NCI-H1417 treated with DMSO at 0.1 percent for 48 hours (cell line): Measurements from ENCODE around the gene SPATA33.
"Not testable (repeated sequence)": the region's sequence is repeated elsewhere in the genome, so short reads cannot be mapped to it uniquely, and the experiment has no call there.

Source experiments
- DNase-seq: peaks from one replicate; lab custom pipeline; 2025; lab: John Stamatoyannopoulos, UW

The SPATA33 gene

DNA sequence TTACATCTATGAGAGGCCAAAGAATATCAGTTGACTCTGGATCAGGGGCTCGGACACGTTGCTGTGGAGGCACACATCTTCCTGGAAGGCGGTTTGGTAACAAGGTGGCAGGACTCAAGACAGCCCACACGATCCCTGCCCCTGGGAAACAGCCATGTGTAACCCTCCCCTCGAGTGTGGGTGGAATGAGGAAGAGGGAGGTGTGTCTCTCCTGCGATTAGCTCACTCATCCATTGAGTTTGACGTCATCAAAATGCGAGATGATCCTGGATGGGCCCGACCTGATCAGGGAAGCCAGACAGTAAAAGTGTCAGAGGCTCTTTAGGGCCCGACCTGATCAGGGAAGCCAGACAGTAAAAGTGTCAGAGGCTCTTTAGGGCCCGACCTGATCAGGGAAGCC is 6.6 kb downstream of the SPATA33 start:
- DNase-seq: not testable (repeated sequence)

DNA sequence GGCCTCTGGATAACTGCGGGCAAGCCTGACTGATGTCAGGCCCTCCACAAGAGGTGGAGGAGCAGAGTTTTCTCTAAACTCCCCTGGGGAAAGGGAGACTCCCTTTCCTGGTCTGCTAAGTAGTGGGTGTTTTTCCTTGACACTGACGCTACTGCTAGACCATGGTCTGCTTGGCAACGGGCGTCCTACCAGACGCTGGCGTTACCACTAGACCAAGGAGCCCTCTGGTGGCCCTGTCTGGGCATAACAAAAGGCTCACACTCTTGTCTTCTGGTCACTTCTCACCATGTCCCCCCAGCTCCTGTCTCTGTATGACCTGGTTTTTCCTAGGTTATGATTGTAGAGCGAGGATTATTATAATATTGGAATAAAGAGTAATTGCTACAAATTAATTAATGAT is 9.4 kb downstream of the SPATA33 start:
- not testable (repeated sequence) for DNase-seq

DNA sequence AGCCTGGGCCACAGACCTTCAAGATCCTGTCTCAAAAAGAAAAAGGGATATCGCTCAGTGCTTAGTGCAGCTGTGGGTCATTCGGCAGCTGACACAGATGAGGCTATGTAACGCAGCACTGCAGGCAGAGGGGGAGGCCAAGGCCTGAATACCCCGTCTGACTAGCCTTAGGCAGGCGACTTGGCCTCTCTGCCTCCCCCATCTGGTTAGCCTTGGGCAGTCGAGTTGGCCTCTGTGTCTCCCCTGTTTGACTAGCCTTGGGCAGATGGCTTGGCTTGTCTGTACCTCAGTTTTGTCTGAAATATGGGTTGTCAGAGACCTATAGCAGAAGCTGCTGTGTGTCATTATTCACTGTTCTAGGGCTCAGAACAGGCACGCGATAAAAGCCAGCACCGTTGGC is 10.0 kb downstream of the SPATA33 start:
- no peak for DNase-seq

DNA sequence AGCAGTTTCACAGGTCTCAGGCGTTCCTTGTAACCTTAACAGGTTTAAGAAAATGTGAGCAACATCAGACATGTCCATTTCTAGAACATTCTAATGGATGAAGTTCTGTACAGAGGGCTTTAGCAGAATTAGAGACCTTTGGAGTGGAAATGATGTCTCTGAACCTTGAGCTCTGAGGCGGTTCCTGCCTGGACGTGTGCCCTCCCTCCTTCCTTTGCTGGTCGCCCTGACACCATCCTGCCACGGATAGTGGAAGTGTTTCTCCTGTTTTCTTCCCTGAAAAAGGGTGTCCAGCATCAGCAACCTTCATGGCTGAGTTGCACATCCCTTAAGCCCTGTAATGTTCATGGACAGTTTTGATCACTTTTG is 11.1 kb downstream of the SPATA33 start:
- DNase-seq: no peak

DNA sequence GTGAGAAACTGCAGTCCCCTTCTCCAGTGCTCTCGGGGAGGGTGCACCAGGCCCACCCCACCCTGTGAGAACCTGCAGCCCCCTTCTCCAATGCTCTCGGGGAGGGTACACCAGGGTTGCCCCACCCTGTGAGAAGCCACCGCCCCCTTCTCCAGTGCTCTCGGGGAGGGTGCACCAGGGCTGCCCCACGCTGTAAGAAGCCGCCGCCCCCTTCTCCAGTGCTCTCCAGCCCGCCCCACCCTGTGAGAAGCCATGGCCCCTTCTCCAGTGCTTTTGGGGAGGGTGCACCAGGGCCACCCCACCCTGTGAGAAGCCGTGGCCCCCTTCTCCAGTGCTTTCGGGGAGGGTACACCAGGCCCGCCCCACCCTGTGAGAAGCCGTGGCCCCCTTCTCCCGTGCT is 12.1 kb downstream of the SPATA33 start:
- no peak for DNase-seq

DNA sequence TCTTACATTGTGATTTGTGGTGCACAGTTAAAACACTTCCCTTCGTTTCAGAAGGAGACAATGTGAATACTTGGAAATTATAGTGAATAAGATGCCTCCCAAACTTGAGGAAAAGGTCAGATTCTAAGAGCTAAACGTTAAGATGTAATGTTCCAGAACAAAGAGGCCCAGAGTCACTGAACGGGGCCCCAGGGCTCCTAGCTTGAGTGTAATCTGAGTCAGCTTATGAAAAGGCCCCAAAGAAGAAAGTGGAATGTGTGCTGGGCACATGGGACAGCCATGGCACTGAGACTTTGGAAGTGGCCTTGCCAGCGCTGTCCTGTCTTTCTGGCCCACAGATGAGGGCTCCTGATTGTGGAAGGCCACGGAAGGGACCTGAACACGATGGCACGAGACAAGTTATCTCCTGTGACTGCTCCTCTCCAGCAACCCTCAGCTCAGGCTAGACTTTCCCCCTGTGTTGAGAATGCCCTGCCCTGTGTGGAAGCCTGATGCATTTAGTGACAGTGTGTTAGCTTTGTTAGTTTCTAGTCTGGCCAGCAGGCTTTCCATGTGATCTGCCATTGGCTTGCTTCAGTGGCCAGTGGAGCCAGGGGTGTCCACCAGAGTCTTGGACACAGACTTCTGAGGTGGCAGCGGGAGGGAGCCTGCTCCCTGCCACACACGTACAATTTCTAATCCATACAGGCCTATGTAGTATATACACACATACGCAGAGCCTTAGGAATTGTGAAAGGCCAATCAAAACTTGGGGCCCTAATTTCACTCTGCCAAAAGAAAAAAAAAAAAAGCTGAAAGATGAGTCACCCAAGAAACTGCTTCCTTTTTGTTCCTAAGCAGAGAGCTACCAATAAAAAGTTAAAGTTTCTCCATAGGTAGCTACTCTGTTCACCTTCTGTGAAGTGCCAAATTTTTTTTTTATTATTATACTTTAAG is 13.1 kb downstream of the SPATA33 start:
- DNase-seq: no peak

DNA sequence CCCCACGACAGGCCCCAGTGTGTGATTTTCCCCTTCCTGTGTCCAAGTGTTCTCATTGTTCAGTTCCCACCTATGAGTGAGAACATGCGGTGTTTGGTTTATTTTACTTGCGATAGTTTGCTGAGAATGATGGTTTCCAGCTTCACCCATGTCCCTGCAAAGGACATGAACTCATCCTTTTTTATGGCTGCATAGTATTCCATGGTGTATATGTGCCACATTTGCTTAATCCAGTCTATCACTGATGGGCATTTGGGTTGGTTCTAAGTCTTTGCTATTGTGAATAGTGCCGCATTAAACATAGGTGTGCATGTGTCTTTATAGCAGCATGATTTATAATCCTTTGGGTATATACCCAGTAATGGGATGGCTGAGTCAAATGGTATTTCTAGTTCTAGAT is 13.9 kb downstream of the SPATA33 start:
- DNase-seq: not testable (repeated sequence)

DNA sequence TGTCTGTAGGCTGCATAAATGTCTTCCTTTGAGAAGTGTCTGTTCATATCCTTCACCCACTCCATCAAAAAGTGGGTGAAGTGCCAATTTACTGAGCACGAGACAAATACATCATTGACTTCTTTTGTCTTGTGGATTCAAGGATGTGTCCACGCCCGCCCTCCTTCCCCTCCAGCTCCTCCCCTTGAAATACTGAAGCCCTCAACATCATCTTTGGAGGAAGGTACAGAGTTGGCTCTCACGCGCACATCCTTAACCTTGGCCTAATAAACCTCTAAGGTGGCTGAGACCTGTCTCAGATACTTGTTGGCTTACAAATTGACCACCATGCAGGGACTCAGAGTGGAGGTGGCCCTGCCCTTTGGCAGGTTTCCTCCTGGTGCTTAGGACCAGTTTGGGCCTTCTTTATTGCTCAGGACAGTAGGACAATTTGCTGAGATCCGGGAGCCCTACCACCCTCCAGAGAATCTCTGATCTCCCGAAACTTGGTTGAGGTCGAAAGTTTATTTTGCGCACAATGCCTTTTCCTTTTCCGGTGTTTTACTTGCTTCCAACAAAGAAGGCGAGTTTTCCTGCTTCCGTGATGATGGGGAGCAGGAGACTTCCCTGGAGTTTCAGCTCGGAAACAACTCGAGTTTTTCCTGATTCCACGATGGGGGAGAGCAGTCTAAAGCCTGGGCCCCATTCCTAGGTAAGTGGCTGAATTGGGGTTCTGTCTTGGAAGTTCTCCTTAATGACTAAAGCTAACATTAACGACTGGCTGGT is 14.7 kb downstream of the SPATA33 start:
- DNase-seq: no peak

DNA sequence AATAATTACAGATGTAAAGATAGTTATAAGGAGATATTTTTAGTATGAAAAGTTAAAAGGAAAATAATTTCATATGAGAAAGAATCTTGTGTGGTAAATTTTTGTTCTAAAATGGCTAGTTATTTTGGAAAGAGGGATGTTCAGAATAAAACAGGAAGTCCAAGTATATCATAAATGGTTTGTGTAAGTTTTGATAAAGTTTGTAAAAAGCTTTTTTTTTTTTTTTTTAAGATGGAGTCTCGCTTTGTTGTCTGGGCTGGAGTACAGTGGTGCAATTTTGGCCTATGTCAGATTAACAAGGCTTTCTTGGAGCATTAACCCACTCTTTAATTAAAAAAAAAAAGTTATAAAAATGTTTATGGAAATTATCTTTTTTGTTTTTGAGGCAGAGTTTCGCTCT is 20.6 kb downstream of the SPATA33 start:
- DNase-seq: no peak

DNA sequence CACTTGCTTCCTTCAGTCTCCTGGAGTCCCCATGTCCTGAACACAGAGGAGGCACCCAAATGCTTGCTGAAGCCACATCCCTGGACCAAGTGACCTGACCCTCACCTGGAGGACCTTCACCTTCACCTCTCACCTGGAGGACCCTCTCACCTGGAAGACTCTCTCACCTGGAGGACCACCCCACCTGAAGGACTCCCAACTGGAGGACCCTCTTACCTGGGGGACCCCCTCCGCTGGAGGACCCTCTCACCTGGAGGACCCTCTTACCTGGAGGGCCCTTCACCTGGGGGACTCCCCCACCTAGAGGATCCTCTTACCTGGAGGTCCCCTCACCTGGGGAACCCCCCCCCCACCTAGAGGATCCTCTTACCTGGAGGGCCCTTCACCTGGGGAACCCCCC is 28.3 kb downstream of the SPATA33 start:
- no peak for DNase-seq

DNA sequence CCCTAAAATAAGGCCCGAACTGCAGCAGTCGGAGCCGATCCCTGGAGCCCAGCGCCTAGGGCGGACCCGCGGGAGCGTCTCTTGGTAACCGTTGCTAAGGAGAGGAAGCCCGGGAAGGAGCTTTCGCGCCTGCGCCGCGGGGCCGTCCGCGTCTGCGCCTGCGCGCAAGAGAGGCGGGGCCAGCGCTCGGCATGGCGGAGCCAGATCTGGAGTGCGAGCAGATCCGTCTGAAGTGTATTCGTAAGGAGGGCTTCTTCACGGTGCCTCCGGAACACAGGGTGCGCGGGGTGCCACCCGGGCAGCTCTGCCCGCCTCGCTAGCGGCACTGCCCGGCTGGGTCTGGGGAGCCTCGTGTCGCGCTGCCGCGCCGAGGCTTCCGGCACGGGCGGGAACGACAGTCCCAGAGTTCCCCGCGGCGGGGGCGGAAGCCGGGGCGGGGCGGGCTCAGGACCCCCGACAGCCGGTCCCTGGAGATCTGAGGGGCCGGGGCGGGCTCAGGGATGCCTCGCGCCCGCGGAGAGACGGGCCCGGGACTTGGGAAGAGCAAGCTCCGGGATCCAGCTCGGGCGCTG is 29.0 kb downstream of the SPATA33 start, which contains the start of gene CDK10:
Gene CDK10, plus strand, starts transcription at position 170 of the 572 bp plus-strand sequence. Its CDS starts 22 bp downstream, at position 192.
- peak; percentile 41 for DNase-seq

DNA sequence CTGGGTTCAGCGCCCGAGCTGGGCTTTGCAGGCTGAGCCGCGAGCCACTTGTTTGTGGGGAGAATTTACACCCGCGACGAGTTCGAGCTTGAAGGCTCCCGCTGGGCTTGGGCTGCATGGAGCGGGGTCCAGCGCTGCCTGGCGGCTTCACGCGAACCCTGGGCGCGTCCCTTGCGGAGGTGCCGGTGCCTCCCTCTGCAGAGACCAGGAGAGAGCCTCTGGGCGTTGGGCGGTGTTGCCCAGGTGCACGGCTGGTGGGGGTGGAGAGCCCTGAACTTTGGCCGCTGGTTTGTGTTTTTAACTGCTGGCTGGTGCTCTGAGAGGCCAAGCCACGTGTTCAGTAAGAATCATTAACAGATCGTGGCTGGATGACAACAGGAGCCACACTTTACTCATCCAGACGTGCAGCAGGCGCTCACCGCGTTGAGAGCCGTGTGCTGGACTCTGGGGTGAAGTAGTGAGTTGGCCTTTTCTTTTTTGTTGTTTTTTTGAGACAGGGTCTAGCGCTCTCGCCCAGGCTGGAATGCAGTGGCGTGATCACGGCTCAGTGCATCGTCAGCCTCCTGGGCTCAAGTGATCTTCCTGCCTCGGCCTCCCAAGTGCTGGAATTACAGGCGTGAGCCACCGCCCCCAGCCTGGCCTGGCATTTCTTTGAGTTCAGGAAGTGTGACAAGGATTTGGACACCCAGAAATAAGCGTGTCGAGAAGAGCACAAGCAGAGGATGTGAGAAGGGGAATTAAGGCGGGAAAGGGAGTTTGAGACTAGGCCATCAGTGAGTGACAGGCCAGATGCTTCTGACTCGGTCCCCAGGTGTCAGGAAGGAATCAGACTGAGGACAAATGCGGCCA is 29.7 kb downstream of the SPATA33 start:
- DNase-seq: no peak

DNA sequence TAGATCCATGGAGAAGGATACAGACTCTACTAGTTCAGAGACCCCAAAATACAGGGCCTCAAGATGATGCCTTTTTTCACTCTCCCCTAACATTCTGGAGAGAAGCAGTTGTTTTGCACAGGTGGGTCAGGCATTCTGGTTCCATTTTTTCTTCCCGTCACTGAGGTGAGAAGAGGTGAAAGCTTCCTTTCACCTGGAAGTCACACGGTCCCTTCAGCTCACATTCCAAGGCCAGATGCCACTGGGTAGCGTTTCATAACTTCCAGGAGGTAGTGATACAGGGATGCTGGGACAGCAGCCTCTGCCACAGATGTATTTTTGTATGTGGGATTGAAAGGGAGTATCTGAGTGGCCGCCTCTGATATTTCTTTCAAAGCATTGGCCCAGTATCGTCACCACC is 30.8 kb downstream of the SPATA33 start:
- DNase-seq: no peak

DNA sequence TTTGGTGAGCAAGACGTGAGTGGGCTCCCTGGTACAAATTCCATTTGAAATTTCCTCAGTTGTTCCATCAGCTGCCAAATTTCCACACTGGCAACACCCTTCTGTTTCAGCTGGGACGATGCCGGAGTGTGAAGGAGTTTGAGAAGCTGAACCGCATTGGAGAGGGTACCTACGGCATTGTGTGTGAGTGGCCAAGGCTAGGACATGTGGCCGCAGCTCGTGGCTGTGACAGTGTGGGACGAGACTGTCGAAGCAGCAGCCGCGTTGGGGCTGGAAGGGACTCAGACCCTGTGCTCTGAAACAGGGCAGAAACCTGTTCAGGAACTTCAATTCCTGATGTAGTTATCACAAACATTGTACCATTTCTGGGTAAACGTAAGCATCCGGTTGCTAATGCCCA is 31.5 kb downstream of the SPATA33 start:
- DNase-seq: no peak

DNA sequence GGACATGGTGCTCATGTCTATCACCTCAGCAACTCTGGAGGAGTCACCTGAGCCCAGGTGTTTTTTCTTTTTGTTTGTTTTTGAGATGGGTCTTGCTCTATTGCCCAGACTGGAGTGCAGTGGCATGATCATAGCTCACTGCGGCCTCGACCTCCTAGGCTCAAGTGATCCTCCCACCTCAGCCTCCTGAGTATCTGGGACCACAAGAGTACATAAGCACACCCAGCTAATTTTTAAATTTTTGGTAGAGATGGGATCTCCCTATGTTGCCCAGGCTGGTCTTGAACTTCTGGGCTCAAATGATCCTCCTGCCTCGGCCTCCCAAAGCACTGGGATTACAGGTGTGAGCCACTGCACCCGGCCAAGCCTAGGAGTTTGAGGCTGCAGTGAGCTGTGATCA is 32.0 kb downstream of the SPATA33 start:
- not testable (repeated sequence) for DNase-seq

DNA sequence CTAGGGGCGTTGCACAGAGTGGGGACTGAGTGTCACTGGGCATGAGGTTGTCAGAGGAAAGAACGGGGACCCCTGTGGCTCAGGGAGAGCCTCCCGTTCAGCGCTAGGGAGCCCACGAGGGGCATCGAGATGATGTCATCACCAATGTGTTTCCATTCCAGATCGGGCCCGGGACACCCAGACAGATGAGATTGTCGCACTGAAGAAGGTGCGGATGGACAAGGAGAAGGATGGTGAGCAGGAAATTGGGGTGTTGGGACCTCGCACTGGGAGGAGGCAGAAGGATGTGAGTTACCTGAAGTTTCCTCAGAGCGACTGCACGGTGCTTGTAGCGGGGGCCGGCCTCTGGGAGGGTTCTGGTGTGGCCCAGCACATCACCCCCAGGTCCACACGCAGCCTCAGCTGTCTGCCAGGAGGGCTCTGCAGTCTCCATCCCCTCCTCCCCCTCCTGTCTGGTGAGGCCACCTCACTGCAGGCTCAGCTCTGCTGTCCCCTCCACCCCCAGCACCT is 32.8 kb downstream of the SPATA33 start:
- DNase-seq: no peak

DNA sequence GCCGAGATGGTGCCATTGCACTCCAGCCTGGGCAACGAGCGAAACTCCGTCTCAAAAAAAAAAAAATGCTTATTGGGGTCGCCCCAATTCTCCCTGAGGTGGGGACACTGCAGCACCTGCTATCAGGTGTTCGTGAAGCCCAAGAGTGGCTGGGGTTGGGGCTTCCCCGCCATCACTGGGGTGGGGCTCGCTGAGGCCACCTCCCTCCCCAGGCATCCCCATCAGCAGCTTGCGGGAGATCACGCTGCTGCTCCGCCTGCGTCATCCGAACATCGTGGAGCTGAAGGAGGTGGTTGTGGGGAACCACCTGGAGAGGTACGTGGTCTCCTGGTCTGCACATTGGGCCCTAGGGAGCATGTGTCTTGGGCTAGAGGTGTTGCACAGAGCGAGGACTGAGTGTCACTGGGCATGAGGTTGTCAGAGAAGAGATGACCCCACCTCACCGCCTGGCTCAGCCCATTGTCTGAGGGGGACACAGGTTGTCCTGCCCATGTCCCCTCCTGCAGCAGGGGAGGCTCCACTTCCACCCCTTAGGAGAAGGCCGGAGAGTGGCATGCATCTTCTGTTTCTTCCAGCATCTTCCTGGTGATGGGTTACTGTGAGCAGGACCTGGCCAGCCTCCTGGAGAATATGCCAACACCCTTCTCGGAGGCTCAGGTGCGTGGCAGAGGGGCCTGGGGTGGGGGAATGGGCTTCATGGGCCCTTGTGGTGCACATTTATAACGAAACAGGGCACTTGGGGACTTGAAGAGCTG is 33.8 kb downstream of the SPATA33 start:
- DNase-seq: no peak

DNA sequence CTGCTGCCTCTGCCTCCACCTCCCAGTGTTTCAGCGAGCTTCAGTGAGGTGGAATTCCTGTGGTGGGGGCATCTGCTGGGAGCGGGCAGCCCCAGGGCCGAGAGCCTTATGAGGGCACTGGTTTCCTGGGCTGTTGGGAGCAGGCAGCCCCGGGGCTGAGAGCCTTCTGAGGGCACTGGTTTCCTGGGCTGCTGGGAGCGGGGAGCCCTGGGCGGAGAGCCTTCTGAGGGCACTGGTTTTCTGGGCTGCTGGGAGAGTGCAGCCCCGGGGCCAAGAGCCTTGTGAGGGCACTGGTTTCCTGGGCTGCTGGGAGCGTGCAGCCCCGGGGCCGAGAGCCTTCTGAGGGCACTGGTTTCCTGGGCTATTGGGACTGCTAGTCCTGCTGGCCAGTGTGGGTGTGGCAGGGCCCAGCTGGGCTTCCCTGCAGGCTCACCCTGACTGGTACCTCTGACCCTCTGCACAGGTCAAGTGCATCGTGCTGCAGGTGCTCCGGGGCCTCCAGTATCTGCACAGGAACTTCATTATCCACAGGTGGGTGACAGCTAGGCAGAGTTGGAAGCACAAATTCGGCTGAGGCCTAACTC is 34.4 kb downstream of the SPATA33 start:
- DNase-seq: no peak

DNA sequence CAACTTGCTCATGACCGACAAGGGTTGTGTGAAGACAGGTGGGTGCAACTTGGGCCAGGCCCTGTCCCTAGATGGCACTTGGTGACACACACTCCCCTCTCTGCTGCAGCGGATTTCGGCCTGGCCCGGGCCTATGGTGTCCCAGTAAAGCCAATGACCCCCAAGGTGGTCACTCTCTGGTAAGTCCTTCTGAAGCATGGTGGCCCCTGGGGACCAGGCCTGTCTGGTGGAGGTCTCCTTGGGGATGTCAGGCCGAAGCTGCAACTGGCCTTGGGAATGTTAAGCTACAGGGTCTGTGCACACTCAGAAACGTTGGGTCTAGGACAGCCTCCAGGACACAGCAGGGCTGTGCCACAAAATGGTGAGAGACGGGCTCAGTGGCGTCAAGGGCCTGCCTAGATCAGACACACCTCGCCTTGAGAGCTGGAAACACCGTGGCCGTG is 35.7 kb downstream of the SPATA33 start:
- no peak for DNase-seq
